ENCODE data around the gene FKBP2. TPM values are rescaled to one million over a fixed set of nuclear protein-coding genes. Genes with fewer than 3 reads are reported as not detected.

FKBP2 gene
- total RNA-seq (10 to 100 TPM; 27.4 to 29.1 TPM), total RNA-seq (0.23 to 0.45 reads per million in 2 donors)

GRCh38 chr11:64240435-64241240 lies at the start of gene FKBP2:
Gene FKBP2, plus strand, starts transcription at chr11:64241095. Its CDS starts 1,293 bp downstream, at chr11:64242388.
- DNase-seq (peak; percentile 97 to 99 (median 98)), ATAC-seq (peak; percentile 75)
- H3K27ac Mint-ChIP-seq: peak within 1 kb of the TSS; percentile 98
- no peaks in the 10 kb centered on the region for H3K27me3 Mint-ChIP-seq
- H3K4me1 Mint-ChIP-seq: peaks cover 23% of the 10 kb centered on the region
- peaks cover 2% of the 10 kb centered on the region for H3K36me3 Mint-ChIP-seq (ENCODE audit: low read depth)
- peak within 1 kb of the TSS; percentile 95 for H3K4me3 Mint-ChIP-seq
- no peaks in the 10 kb centered on the region for H3K9me3 ChIP-seq (ENCODE audit: control insufficient read depth, low read length, poor library complexity, severe bottlenecking)

GRCh38 chr11:64192434-64192833 lies 48.5 kb upstream of the FKBP2 start:
- no peaks in the 10 kb centered on the region for H3K27me3 Mint-ChIP-seq
- DNase-seq (no peak), ATAC-seq (no peak)
- no peak overlapping the region for H3K4me3 Mint-ChIP-seq
- peaks cover 8% of the 10 kb centered on the region for H3K4me1 Mint-ChIP-seq
- no peaks in the 10 kb centered on the region for H3K9me3 ChIP-seq (ENCODE audit: control insufficient read depth, low read length, poor library complexity, severe bottlenecking)
- H3K27ac Mint-ChIP-seq: no peak overlapping the region
- no peaks in the 10 kb centered on the region for H3K36me3 Mint-ChIP-seq (ENCODE audit: low read depth)

- ATAC-seq (no peak), DNase-seq (no peak)
- H3K4me3 Mint-ChIP-seq: no peak overlapping the region
- H3K27me3 Mint-ChIP-seq: no peaks in the 10 kb centered on the region
- no peak overlapping the region for H3K27ac Mint-ChIP-seq
- H3K9me3 ChIP-seq (ENCODE audit: control insufficient read depth, low read length, poor library complexity, severe bottlenecking): no peaks in the 10 kb centered on the region
- H3K36me3 Mint-ChIP-seq (ENCODE audit: low read depth): peaks cover 3% of the 10 kb centered on the region
- peaks cover 3% of the 10 kb centered on the region for H3K4me1 Mint-ChIP-seq
Observed at GRCh38 chr11:64196626-64197025, 44.3 kb upstream of the FKBP2 start.

- H3K27ac Mint-ChIP-seq: peak overlapping the region; percentile 67
- H3K9me3 ChIP-seq (ENCODE audit: control insufficient read depth, low read length, poor library complexity, severe bottlenecking): no peaks in the 10 kb centered on the region
- DNase-seq (no peak), ATAC-seq (no peak)
- peaks cover 5% of the 10 kb centered on the region for H3K4me1 Mint-ChIP-seq
- H3K36me3 Mint-ChIP-seq (ENCODE audit: low read depth): peaks cover 6% of the 10 kb centered on the region
- no peaks in the 10 kb centered on the region for H3K27me3 Mint-ChIP-seq
- H3K4me3 Mint-ChIP-seq: no peak overlapping the region
Observed at GRCh38 chr11:64198511-64198910, 42.4 kb upstream of the FKBP2 start.

GRCh38 chr11:64201543-64201942 lies 39.4 kb upstream of the FKBP2 start:
- H3K4me1 Mint-ChIP-seq: peaks cover 19% of the 10 kb centered on the region
- no peak for DNase-seq
- no peaks in the 10 kb centered on the region for H3K9me3 ChIP-seq (ENCODE audit: control insufficient read depth, low read length, poor library complexity, severe bottlenecking)
- H3K4me3 Mint-ChIP-seq: no peak overlapping the region
- peaks cover 11% of the 10 kb centered on the region for H3K36me3 Mint-ChIP-seq (ENCODE audit: low read depth)
- H3K27me3 Mint-ChIP-seq: no peaks in the 10 kb centered on the region
- ATAC-seq: no peak
- H3K27ac Mint-ChIP-seq: peak overlapping the region; percentile 37

GRCh38 chr11:64202992-64203391 lies 37.9 kb upstream of the FKBP2 start:
- Mint-ChIP-seq H3K27ac (no peak overlapping the region), H3K4me3 (no peak overlapping the region), H3K36me3 (ENCODE audit: low read depth) (peaks cover 11% of the 10 kb centered on the region), H3K4me1 (peaks cover 20% of the 10 kb centered on the region), H3K27me3 (no peaks in the 10 kb centered on the region)
- no peaks in the 10 kb centered on the region for H3K9me3 ChIP-seq (ENCODE audit: control insufficient read depth, low read length, poor library complexity, severe bottlenecking)
- ATAC-seq (no peak), DNase-seq (no peak)

GRCh38 chr11:64203421-64204079 lies 37.3 kb upstream of the FKBP2 start:
- ATAC-seq (no peak), DNase-seq (no peak)
- Mint-ChIP-seq H3K27me3 (no peaks in the 10 kb centered on the region), H3K4me3 (no peak overlapping the region), H3K4me1 (peaks cover 24% of the 10 kb centered on the region), H3K27ac (no peak overlapping the region), H3K36me3 (ENCODE audit: low read depth) (peaks cover 11% of the 10 kb centered on the region)
- H3K9me3 ChIP-seq (ENCODE audit: control insufficient read depth, low read length, poor library complexity, severe bottlenecking): no peaks in the 10 kb centered on the region

GRCh38 chr11:64204080-64204440 lies 36.8 kb upstream of the FKBP2 start:
- H3K9me3 ChIP-seq (ENCODE audit: control insufficient read depth, low read length, poor library complexity, severe bottlenecking): no peaks in the 10 kb centered on the region

GRCh38 chr11:64204464-64204989 lies 36.4 kb upstream of the FKBP2 start:
- H3K27ac Mint-ChIP-seq: peak overlapping the region; percentile 90
- H3K36me3 Mint-ChIP-seq (ENCODE audit: low read depth): peaks cover 11% of the 10 kb centered on the region
- no peaks in the 10 kb centered on the region for H3K9me3 ChIP-seq (ENCODE audit: control insufficient read depth, low read length, poor library complexity, severe bottlenecking)
- H3K4me1 Mint-ChIP-seq: peaks cover 32% of the 10 kb centered on the region
- H3K4me3 Mint-ChIP-seq: peak overlapping the region; percentile 75
- DNase-seq: peak; percentile 64 to 80 (median 72)
- ATAC-seq: peak; percentile 72
- H3K27me3 Mint-ChIP-seq: no peaks in the 10 kb centered on the region

More at GRCh38 chr11:64204080-64204440, 36.8 kb upstream of the FKBP2 start:
- Mint-ChIP-seq H3K36me3 (ENCODE audit: low read depth) (peaks cover 11% of the 10 kb centered on the region), H3K27ac (peak overlapping the region; percentile 90), H3K4me1 (peaks cover 28% of the 10 kb centered on the region), H3K4me3 (no peak overlapping the region), H3K27me3 (no peaks in the 10 kb centered on the region)
- DNase-seq (no peak), ATAC-seq (no peak)

- H3K4me1 Mint-ChIP-seq: peaks cover 36% of the 10 kb centered on the region
- H3K9me3 ChIP-seq (ENCODE audit: control insufficient read depth, low read length, poor library complexity, severe bottlenecking): no peaks in the 10 kb centered on the region
- peaks cover 10% of the 10 kb centered on the region for H3K36me3 Mint-ChIP-seq (ENCODE audit: low read depth)
- ATAC-seq: peak; percentile 67
- no peaks in the 10 kb centered on the region for H3K27me3 Mint-ChIP-seq
- peak within 1 kb of the TSS; percentile 90 for H3K27ac Mint-ChIP-seq
- H3K4me3 Mint-ChIP-seq: peak within 1 kb of the TSS; percentile 92
- peak; percentile 35 to 56 (median 48) for DNase-seq
Observed at GRCh38 chr11:64206457-64207255, 34.2 kb upstream of the FKBP2 start, which contains the start of gene FERMT3. Gene FERMT3, plus strand, starts transcription at chr11:64206721. Its CDS starts 644 bp downstream, at chr11:64207365.

- H3K4me3 Mint-ChIP-seq: peak overlapping the region; percentile 92
- H3K27me3 Mint-ChIP-seq: no peaks in the 10 kb centered on the region
- peaks cover 10% of the 10 kb centered on the region for H3K36me3 Mint-ChIP-seq (ENCODE audit: low read depth)
- ATAC-seq (peak; percentile 68), DNase-seq (peak; percentile 35 to 51 (median 46))
- peak overlapping the region; percentile 90 for H3K27ac Mint-ChIP-seq
- peaks cover 39% of the 10 kb centered on the region for H3K4me1 Mint-ChIP-seq
- H3K9me3 ChIP-seq (ENCODE audit: control insufficient read depth, low read length, poor library complexity, severe bottlenecking): no peaks in the 10 kb centered on the region
Observed at GRCh38 chr11:64207256-64208085, 33.4 kb upstream of the FKBP2 start.
